HEK293 (cell line): Measurements from ENCODE around the gene ACSM5.
"Not testable (repeated sequence)": the region's sequence is repeated elsewhere in the genome, so short reads cannot be mapped to it uniquely, and the experiment has no call there.

ENCODE experiments used
- CTCF ChIP-seq: fragments of 450-650 bp; formaldehyde crosslinking; IDR thresholded peaks from 2 replicates; pipeline ENCODE4 v1.5.1; 2016; ENCODE audit warnings: missing biosample characterization, missing genetic modification characterization
- ZNF184 ChIP-seq: fragments of 450-650 bp; IDR thresholded peaks from 2 replicates; pipeline ENCODE4 v1.5.1; 2018; ENCODE audit warnings: missing biosample characterization, mild to moderate bottlenecking, missing genetic modification characterization

DNA sequence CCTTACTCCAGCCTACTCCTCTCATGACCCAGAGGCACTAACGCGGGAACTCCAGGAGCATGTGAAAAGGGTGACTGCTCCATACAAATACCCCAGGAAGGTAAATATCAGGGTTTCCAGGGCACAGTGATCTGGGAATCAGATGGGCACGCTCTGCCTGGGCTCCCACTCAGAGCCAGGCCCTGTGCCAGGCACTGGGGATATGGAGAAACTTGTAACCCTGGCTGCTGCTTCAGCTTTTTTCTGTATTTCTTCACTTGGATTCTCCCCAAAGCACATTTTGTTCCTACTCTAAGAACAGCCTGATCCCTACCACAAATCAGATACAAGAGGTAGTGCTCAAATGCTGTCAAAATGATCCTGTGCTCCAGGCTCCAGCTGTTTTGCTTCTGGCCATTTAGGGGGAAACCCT is 30.5 kb downstream of the ACSM5 start:
- TF ChIP-seq ZNF184; CTCF (tag by site-specific recombination): not testable (repeated sequence)
